Uterus (tissue), 2 donors: ENCODE measurements around the gene PIGR.

Experiments used
- CTCF ChIP-seq, 4 experiments: fragments of 200-600 bp in 2 of 4; fragments of 450-650 bp in 2 of 4; sonication (generic) in 2 of 4; IDR thresholded peaks; one replicate each; pipeline ENCODE4 v1.5.1; 2016 to 2019; ENCODE audit warnings: antibody characterized with exemption in 4 of 4, mild to moderate bottlenecking in 2 of 4, moderate library complexity in 1 of 4
- POLR2A ChIP-seq, 2 donors: fragments of 450-650 bp; IDR thresholded peaks; one replicate each; pipeline ENCODE4 v1.6.1; 2016; ENCODE audit warnings: antibody characterized with exemption in 2 of 2, mild to moderate bottlenecking in 1 of 2, moderate library complexity in 1 of 2

- TF ChIP-seq POLR2A (IDR thresholded peaks at IDR 0.05), result no peak
- TF ChIP-seq CTCF (IDR thresholded peaks at IDR 0.05), result no peak
These were observed 20.0 kb downstream of the PIGR start for GRCh38 chr1:206926286-206926685.
